Measurements from ENCODE around the gene IKZF2.

GRCh38 chr2:212979799-212980198 is 171.6 kb downstream of the IKZF2 start:
- TF ChIP-seq, protein P1, sequence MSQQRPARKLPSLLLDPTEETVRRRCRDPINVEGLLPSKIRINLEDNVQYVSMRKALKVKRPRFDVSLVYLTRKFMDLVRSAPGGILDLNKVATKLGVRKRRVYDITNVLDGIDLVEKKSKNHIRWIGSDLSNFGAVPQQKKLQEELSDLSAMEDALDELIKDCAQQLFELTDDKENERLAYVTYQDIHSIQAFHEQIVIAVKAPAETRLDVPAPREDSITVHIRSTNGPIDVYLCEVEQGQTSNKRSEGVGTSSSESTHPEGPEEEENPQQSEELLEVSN (IDR thresholded peaks at IDR 0.05; ENCODE audit: borderline replicate concordance, low read depth): no peak
- TF ChIP-seq RAD21 (conservative IDR thresholded peaks at IDR 0.05 in 1 of 2, IDR thresholded peaks at IDR 0.05 in 1 of 2) (no peak), ELK1 (IDR thresholded peaks at IDR 0.05; ENCODE audit: low read depth, low read length) (no peak), BHLHE40 (IDR thresholded peaks at IDR 0.05; ENCODE audit: low read depth, low read length) (no peak), HMGXB4 (CRISPR knock-in tag; IDR thresholded peaks at IDR 0.05; ENCODE audit: borderline replicate concordance) (no peak), EP300 (IDR thresholded peaks at IDR 0.05) (no peak), SMC3 (IDR thresholded peaks at IDR 0.05) (no peak)
- TF ChIP-seq, protein P2, sequence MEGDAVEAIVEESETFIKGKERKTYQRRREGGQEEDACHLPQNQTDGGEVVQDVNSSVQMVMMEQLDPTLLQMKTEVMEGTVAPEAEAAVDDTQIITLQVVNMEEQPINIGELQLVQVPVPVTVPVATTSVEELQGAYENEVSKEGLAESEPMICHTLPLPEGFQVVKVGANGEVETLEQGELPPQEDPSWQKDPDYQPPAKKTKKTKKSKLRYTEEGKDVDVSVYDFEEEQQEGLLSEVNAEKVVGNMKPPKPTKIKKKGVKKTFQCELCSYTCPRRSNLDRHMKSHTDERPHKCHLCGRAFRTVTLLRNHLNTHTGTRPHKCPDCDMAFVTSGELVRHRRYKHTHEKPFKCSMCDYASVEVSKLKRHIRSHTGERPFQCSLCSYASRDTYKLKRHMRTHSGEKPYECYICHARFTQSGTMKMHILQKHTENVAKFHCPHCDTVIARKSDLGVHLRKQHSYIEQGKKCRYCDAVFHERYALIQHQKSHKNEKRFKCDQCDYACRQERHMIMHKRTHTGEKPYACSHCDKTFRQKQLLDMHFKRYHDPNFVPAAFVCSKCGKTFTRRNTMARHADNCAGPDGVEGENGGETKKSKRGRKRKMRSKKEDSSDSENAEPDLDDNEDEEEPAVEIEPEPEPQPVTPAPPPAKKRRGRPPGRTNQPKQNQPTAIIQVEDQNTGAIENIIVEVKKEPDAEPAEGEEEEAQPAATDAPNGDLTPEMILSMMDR (IDR thresholded peaks at IDR 0.05): no peak
